Measurements from ENCODE around the gene NTRK3. TPM values are rescaled to one million over a fixed set of nuclear protein-coding genes. Genes with fewer than 3 reads are reported as not detected.

NTRK3 gene
- polyA plus RNA-seq, 1 donor (not counting 4 experiments of a cell fraction or from before 2014, with no cell fraction given): not detected

DNA sequence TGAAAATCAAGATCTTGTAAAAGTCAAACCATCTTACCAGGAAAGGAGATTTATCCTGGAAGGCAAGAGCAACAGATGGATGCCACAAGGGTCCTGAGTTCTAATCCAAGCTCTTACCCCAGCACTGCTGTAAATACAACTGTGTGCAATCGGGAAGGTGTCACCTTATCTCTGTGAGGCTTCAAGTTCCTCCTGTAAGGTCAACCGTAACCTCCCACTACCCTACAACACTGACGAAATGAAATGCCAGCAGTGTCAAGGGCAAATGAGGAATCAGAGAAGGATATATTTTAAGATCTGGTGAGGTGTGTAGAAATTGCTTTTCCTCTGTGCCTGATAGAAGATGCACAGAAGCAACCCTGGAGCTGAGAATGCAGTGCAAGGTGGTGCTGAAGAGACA, 207.8 kb downstream of the NTRK3 start:
- no peak for FAIRE-seq
- Histone ChIP-seq H3K27ac (ENCODE audit: control insufficient read depth, insufficient read depth, low read length) (no peak overlapping the region), H3K4me3 (ENCODE audit: control insufficient read depth in 2 of 3, extremely low read depth in 1 of 3, insufficient read depth in 2 of 3, low read depth in 1 of 3, low read length in 3 of 3) (no peak overlapping the region), H3K4me2 (ENCODE audit: control insufficient read depth, extremely low read depth, insufficient read depth, low read depth, low read length) (no peak overlapping the region), H3K9me3 (ENCODE audit: control insufficient read depth, low read depth, low read length) (no peaks in the 10 kb centered on the region), H3K79me2 (ENCODE audit: control insufficient read depth, insufficient read depth, low read length) (no peaks in the 10 kb centered on the region), H3K27me3 (ENCODE audit: control insufficient read depth, extremely low read depth, insufficient read depth, low read length) (no peaks in the 10 kb centered on the region), H2AFZ (ENCODE audit: control insufficient read depth, low read length) (no peak overlapping the region), H4K20me1 (ENCODE audit: control insufficient read depth, extremely low read depth, insufficient read depth, low read length) (no peaks in the 10 kb centered on the region), H3K9me1 (ENCODE audit: control insufficient read depth, extremely low read depth, insufficient read depth, low read length) (no peaks in the 10 kb centered on the region), H3K9ac (ENCODE audit: control insufficient read depth, extremely low read depth, insufficient read depth, low read length) (no peak overlapping the region), H3K4me1 (ENCODE audit: control insufficient read depth, extremely low read depth, insufficient read depth, low read length) (no peaks in the 10 kb centered on the region), H3K36me3 (ENCODE audit: control insufficient read depth in 2 of 2, extremely low read depth in 1 of 2, insufficient read depth in 2 of 2, low read length in 2 of 2) (no peaks in the 10 kb centered on the region)
- TF ChIP-seq, protein P1, sequence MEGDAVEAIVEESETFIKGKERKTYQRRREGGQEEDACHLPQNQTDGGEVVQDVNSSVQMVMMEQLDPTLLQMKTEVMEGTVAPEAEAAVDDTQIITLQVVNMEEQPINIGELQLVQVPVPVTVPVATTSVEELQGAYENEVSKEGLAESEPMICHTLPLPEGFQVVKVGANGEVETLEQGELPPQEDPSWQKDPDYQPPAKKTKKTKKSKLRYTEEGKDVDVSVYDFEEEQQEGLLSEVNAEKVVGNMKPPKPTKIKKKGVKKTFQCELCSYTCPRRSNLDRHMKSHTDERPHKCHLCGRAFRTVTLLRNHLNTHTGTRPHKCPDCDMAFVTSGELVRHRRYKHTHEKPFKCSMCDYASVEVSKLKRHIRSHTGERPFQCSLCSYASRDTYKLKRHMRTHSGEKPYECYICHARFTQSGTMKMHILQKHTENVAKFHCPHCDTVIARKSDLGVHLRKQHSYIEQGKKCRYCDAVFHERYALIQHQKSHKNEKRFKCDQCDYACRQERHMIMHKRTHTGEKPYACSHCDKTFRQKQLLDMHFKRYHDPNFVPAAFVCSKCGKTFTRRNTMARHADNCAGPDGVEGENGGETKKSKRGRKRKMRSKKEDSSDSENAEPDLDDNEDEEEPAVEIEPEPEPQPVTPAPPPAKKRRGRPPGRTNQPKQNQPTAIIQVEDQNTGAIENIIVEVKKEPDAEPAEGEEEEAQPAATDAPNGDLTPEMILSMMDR (optimal IDR thresholded peaks at IDR 0.05 in 1 of 3, IDR thresholded peaks at IDR 0.05 in 1 of 3, conservative IDR thresholded peaks at IDR 0.05 in 1 of 3; ENCODE audit: extremely low read depth in 1 of 3, insufficient read depth in 2 of 3, low read length in 3 of 3): no peak
- dilution Hi-C loops (cut with MboI; ENCODE audit: extremely low pct_ligation_motif_present, low sequenced_read_pairs): no loop called here
- DNase-seq (ENCODE audit: low read depth, low spot score): no peak

DNA sequence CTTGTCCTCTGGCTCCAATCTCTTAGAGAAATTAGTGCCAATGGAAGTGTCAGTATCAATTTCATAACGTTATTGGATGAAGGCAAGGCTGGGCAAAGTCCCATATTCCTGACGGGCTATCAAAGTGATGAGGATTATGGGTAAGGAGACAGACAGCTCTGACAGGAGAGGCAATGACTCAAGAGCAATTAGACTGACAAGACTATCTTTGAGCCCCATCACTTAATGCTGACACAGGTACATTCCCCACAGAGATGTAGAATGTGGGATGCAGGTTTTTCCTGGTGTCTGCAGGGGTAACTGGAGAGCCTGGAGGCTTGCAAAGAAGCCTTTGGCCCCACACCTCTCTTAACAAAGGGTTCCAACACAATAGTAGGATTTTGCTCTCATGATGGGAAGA, 208.3 kb downstream of the NTRK3 start:
- H3K27me3 ChIP-seq (ENCODE audit: control insufficient read depth, extremely low read depth, insufficient read depth, low read length): no peaks in the 10 kb centered on the region
- no peaks in the 10 kb centered on the region for H3K9me3 ChIP-seq (ENCODE audit: control insufficient read depth, low read depth, low read length)
- no peaks in the 10 kb centered on the region for H3K36me3 ChIP-seq (ENCODE audit: control insufficient read depth in 2 of 2, extremely low read depth in 1 of 2, insufficient read depth in 2 of 2, low read length in 2 of 2)
- dilution Hi-C loops (cut with MboI; ENCODE audit: extremely low pct_ligation_motif_present, low sequenced_read_pairs): no loop called here
- H3K4me1 ChIP-seq (ENCODE audit: control insufficient read depth, extremely low read depth, insufficient read depth, low read length): no peaks in the 10 kb centered on the region
- DNase-seq (ENCODE audit: low read depth, low spot score) (no peak), FAIRE-seq (no peak)
- no peak overlapping the region for H3K4me2 ChIP-seq (ENCODE audit: control insufficient read depth, extremely low read depth, insufficient read depth, low read depth, low read length)
- no peak overlapping the region for H2AFZ ChIP-seq (ENCODE audit: control insufficient read depth, low read length)
- H4K20me1 ChIP-seq (ENCODE audit: control insufficient read depth, extremely low read depth, insufficient read depth, low read length): no peaks in the 10 kb centered on the region
- no peak overlapping the region for H3K27ac ChIP-seq (ENCODE audit: control insufficient read depth, insufficient read depth, low read length)
- H3K9ac ChIP-seq (ENCODE audit: control insufficient read depth, extremely low read depth, insufficient read depth, low read length): no peak overlapping the region
- TF ChIP-seq EZH2 (IDR thresholded peaks at IDR 0.05; ENCODE audit: low read length): no peak
- TF ChIP-seq, protein P1 (optimal IDR thresholded peaks at IDR 0.05 in 1 of 3, IDR thresholded peaks at IDR 0.05 in 1 of 3, conservative IDR thresholded peaks at IDR 0.05 in 1 of 3; ENCODE audit: extremely low read depth in 1 of 3, insufficient read depth in 2 of 3, low read length in 3 of 3): no peak
- H3K9me1 ChIP-seq (ENCODE audit: control insufficient read depth, extremely low read depth, insufficient read depth, low read length): no peaks in the 10 kb centered on the region
- H3K4me3 ChIP-seq (ENCODE audit: control insufficient read depth in 2 of 3, extremely low read depth in 1 of 3, insufficient read depth in 2 of 3, low read depth in 1 of 3, low read length in 3 of 3): no peak overlapping the region
- no peaks in the 10 kb centered on the region for H3K79me2 ChIP-seq (ENCODE audit: control insufficient read depth, insufficient read depth, low read length)
